Measurements from ENCODE around the gene KCNK6.
A peak's percentile ranks its signal among the peaks of the same experiment; 100 is the strongest.
"Not testable (repeated sequence)": the region's sequence is repeated elsewhere in the genome, so short reads cannot be mapped to it uniquely, and the experiment has no call there.

KCNK6 gene

DNA sequence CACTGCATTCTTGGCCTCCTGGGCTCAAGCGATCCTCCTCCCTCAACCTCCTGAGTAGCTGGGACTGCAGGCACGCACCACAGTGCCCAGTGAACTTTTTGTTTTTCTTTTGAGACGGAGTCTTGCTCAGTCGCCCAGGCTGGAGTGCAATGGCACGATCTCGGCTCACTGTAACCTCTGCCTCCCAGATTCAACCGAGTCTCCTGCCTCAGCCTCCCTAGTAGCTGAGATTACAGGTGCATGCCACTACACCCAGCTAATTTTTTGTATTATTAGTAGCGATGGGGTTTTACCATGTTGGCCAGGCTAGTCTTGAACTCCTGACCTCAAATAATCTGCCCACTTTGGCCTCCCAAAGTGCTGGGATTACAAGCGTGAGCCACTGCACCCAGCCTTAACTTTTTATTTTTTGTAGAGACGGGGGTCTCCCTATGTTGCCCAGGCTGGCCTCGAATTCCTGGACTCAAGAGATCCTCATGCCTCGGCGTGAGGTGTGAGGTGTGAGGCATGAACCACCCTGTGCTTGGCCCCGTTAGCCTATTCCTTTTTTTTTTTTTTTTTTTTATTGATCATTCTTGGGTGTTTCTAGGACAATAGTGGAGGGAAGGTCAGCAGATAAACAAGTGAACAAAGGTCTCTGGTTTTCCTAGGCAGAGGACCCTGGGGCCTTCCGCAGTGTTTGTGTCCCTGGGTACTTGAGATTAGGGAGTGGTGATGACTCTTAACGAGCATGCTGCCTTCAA lies 43.5 kb downstream of the KCNK6 start:
- not testable (repeated sequence) for DNase-seq

DNA sequence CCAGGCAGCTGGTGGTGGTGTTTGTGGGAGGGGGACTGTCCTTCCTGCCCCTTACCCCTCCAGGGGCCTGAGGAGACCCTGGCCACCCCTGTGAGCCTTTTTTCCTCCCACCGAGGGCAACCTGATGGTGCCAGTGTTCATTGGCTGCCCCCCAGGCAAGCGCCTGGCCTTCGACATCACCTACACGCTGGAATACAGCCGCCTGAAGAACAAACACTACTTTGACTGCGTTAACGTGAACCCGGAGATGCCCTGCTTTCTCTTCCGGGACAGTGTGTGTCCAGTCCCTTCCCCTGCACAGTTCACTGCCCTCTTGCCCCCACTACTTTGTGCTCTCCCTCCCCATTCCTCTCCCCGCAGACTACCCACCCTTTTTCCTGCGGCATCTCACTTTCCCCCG lies 47.4 kb downstream of the KCNK6 start:
- no peak for DNase-seq

DNA sequence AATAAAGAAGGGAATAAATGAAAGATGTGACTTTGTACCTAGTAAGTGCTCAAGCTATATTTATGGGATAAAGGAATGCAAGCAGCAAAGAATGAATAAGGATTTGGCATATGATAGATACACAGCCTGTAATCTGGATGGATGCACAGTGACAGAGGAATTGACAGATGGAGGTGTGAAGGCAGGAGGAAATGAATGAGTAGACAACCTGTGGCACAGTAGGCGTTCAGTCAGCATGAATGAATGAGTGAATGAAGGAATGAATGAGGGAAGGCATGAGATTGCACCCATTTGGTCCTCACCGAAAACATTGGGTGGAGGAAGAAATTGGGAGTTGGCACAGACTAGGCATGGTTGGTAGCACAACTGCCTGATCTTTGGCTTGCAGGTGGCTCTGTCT lies 49.9 kb downstream of the KCNK6 start:
- DNase-seq, result no peak

DNA sequence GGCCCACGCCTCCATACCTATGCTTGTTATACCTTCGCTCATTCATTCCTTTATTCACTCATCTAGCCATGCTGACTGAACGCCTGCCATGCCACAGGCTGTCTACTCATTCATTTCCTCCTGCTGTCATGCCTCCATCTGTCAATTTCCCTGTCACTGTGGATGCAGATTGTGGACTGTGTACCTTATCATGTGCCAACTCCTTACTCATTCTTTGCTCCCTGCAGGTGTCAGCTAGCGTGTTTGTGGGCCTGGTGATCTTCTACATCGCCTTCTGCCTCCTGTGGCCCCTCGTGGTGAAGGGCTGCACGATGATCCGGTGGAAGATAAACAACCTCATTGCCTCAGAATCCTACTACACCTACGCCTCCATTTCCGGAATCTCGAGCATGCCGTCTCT lies 50.7 kb downstream of the KCNK6 start:
- DNase-seq, result no peak

DNA sequence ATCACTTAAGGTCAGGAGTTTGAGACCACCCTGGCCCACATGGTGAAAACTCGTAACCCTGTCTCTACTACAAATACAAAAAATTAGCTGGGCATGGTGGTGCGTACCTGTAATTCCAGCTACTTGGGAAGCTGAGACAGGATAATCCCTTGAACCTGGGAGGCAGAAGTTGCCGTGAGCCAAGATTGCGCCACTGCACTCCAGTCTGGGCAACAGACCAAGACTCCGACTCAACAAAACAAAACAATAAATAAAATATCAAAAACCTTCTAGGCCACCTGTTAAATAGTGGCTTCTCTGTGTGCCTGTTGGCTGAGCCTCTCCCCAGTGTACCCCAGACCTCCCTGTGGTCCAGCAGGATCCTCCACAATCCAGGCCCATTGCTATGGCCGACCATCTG lies 51.4 kb downstream of the KCNK6 start:
- DNase-seq, result no peak

DNA sequence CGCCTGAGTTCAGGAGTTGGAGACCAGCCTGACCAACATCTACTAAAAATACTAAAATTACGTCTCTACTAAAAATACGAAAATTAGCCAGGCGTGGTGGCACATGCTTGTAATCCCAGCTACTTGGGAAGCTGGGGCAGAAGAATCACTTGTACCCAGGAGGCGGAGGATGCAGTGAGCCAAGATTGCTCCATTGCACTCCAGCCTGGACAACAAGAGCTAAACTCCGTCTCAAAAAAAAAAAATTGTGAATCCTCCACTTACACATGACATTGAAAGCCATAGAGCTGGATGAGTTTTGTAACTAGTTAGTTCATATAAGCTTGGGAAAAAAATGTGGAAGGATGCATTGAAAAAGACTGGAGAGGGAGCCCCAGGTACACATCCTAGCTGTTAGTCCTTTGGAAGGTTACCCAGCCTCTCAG lies 54.3 kb downstream of the KCNK6 start:
- no peak for DNase-seq

DNA sequence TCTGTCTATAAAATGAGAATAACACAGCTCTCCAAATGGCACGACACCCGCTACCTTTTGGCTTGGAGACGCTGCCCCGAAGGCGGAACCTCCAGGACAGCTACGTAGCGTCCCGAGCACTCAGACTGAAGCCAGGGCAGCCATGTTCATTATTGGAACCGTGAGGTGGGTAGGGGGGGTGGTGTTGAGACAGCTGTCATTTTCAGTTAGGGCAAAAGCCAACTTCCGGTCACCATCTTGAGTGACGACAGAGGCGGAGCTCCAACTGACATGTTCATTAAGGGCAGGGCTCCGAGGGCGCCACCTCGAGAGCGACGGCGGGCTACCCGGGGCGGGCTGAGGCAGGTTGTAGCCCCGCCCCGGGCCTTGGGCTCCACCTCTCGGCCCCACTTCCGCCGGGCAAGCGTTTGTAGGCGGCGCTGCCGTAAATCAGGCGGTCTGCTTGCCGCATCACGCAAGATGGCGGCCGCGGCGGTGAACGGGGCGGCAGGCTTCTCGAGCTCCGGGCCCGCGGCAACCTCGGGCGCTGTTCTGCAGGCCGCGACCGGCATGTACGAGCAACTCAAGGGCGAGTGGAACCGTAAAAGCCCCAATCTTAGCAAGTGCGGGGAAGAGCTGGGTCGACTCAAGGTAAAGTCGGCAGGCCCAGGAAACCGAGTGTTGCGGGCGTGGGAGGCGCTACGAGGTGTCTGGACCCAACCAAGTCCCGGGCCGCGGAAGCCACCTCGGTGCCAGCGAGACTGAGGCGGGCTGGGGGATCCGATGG lies 54.9 kb downstream of the KCNK6 start, which contains the start of gene PSMD8:
PSMD8 (plus strand) TSS at position 240 of the 766 bp plus-strand sequence; CDS start at position 271, 31 bp downstream.
- peak; percentile 99 for DNase-seq

DNA sequence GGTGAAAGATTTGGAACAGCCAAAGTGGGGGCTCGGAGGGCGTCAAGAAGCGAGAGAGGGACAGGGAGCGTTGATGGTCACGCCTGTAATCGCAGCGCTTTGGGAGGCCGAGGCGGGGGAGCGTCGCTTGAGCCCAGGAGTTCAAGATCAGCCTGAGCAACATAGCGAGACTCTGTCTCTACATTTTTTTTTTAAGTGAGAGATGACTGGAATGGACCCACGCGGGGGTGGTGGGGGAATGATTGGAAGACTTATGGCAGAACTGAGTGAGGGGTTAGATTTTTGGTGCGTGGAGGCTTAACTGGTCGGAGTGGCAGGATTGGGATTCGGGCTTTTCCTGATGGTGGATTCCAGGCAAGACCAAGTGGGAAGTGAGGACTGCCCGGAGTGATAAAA lies 55.5 kb downstream of the KCNK6 start:
- DNase-seq, result no peak

DNA sequence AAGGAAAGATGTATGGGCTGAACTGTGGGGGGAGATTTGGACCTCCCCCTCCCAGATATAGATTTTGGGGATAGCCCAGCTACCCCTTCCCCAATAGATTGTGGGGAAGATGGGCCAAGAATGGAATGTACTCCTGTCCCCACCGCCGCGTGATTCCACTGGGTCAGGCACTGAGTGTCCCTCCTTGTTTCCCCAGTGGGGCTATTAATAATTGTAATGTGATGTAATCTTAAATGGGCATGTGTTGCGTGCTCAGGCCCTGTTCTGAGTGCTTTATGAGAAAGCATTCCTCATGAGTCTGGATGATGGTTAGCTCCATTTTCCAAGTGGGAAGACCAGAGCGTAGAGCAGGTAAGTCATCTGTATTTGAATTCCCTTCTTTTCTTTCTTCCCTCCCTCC lies 56.1 kb downstream of the KCNK6 start:
- no peak for DNase-seq

DNA sequence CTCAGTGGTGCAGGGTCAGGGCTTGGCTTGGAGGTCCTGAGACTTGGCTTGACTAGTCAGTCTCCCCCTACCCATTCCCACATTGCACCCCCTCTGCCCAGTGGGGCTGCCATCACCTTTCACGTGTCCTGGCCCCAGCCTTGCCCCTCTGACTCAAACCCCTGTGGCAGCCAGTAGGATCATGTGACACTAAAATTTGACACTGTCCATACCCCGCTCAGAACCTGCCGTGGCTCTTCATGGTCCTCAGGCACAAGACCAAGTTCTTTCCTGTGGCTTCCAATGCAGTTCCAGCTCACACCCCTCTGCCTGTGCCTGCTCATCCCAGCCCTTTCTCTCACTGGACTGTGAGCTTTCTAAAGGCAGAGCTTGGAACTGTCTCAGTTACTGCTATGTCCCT lies 56.9 kb downstream of the KCNK6 start:
- DNase-seq, result no peak

DNA sequence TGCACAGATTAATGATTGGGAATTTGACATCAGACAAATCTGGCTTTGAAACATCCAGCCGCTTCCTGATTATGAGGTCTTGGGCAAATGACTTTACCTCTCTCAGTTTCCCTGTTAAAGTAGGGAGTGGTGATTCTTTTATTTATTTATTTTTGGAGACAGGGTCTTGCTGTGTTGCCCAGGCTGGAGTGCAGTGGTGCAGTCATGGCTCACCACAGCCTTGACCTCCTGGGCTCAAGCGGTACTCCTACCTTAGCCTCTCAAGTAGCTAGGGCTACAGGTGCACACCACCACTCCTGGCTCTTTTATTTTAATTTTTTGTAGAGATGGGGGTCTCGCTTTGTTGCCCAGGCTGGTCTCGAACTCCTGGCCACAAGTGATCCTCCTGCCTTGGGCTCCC lies 57.4 kb downstream of the KCNK6 start:
- no peak for DNase-seq

DNA sequence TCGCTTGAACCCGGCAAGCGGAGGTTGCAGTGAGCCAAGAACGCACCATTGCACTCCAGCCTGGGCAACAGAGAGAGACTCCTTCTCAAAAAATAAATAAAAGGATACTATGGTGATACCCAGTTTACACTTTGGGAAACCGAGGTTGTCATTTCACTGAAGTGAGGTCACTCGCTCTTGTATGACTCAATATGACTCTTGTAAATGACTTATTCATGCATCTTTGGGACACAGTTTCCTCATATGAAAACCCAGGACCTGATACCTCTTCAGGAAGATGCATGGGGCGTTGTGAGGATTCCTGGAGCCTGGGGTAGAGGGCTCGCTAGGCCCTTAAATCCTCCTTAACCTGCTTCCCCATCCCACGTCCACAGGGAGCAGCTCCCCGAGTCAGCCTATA lies 59.2 kb downstream of the KCNK6 start:
- DNase-seq, result no peak

DNA sequence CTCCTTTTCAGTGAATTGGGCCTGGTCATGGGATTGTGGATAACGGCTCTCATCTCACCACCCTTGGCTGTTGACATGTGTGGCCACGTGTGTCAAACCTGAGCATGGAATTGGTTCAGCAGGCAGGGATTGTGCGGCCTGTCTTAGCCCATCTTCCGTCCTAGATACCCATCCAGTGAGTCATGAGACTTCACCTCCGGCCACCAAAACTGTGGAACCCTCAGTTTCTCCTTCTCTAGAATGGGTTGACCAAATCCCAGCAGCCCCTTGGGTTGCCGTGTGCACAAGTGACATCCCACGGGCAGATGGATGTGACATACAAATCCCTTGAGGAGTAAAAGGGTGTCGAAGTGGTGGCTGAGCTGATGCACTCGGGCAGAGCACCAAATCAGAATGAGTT lies 61.5 kb downstream of the KCNK6 start:
- no peak for DNase-seq
